NCI-H526 (cell line): ENCODE results near the gene CHRNE.
"Not testable (repeated sequence)": the region's sequence is repeated elsewhere in the genome, so short reads cannot be mapped to it uniquely, and the experiment has no call there.

Experiments used
- DNase-seq, 2 experiments: peaks; one replicate each; lab custom pipeline; 2025; lab: John Stamatoyannopoulos, UW

CHRNE gene

GRCh38 chr17:4939796-4940554, 37.1 kb upstream of the CHRNE start, which contains the start of the genes RNF167 and SLC25A11:
TSS of gene RNF167 (plus strand) at chr17:4940268. CDS start at chr17:4940910, 642 bp downstream.
TSS of gene SLC25A11 (minus strand) at chr17:4940046. CDS start at chr17:4939910, 136 bp downstream.
- DNase-seq, result peak; percentile 96 to 97

GRCh38 chr17:4939546-4939795, 36.6 kb upstream of the CHRNE start:
- DNase-seq, result no peak

GRCh38 chr17:4938688-4939545, 36.0 kb upstream of the CHRNE start:
- DNase-seq, result no peak

GRCh38 chr17:4938069-4938491, 35.2 kb upstream of the CHRNE start:
- DNase-seq, result no peak

- no peak for DNase-seq
Observed at GRCh38 chr17:4937553-4937952, 34.7 kb upstream of the CHRNE start.

GRCh38 chr17:4936436-4936835, 33.5 kb upstream of the CHRNE start:
- DNase-seq, result no peak

- DNase-seq, result no peak
Observed at GRCh38 chr17:4935650-4936049, 32.8 kb upstream of the CHRNE start.

GRCh38 chr17:4934173-4934979, 31.5 kb upstream of the CHRNE start:
- peak in 1 of 2 experiments; percentile 48 for DNase-seq

- DNase-seq, result no peak
Observed at GRCh38 chr17:4933646-4934045, 30.7 kb upstream of the CHRNE start.

GRCh38 chr17:4932756-4933155, 29.9 kb upstream of the CHRNE start:
- DNase-seq, result no peak

- no peak for DNase-seq
Observed at GRCh38 chr17:4931963-4932362, 29.1 kb upstream of the CHRNE start, which contains the start of gene GP1BA. TSS of gene GP1BA (plus strand) at chr17:4932277. CDS start at chr17:4932605, 328 bp downstream.

- DNase-seq, result no peak
Observed at GRCh38 chr17:4928881-4929280, 26.0 kb upstream of the CHRNE start.

- DNase-seq, result not testable (repeated sequence)
Observed at GRCh38 chr17:4926577-4927335, 23.9 kb upstream of the CHRNE start.

- no peak for DNase-seq
Observed at GRCh38 chr17:4921320-4921719, 18.4 kb upstream of the CHRNE start.

- no peak for DNase-seq
Observed at GRCh38 chr17:4920351-4921048, 17.6 kb upstream of the CHRNE start.

- DNase-seq, result no peak
Observed at GRCh38 chr17:4919511-4920047, 16.7 kb upstream of the CHRNE start.

GRCh38 chr17:4914551-4914950, 11.7 kb upstream of the CHRNE start:
- not testable (repeated sequence) for DNase-seq

GRCh38 chr17:4913994-4914393, 11.1 kb upstream of the CHRNE start:
- DNase-seq, result no peak

- DNase-seq, result peak; percentile 66 to 85
Observed at GRCh38 chr17:4908711-4909496, 6.0 kb upstream of the CHRNE start.

- peak in 1 of 2 experiments; percentile 22 for DNase-seq
Observed at GRCh38 chr17:4908301-4908700, 5.4 kb upstream of the CHRNE start.
